GM21390 (cell line): ENCODE results near the gene MUS81.

Experiments
- ATAC-seq: cut with Tn5 transposase; IDR thresholded peaks from one replicate; pipeline ENCODE4 v1.9.1; 2021; ENCODE audit not compliant: unreplicated experiment

The MUS81 gene

DNA sequence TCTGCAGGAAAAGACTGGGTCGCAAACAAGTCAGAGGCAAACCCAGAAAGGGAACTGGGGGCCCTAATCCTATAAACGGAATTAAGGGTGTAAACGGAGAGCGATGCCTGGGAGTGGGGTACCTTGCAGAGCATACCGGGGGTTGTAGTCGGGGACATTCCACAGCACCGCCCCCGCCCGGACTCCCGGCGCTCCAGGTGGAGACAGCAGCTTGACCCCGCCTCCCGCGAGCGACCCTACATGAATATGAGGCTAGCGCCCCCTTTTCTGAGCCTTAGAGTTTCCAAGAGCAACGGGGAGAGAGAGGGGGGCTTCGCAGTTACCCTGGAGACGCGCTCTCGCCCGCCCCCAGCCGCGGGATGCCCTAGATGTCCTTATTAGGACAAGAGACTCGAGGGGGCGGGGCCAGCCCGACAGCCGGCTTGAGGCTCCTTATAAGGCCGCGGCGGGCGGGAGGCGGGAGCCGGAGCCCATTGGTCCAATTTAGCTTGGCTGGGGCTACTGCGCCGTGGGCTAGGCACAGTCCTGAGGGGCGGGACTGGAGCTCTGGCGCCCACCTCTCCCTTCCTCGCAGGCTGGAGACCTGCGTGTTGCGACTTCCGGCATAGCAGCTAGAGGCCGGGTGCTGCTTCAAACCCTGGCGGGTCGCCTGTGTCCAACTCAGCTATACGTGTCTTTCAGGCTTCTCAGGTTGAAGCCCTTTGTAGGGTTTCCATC is 980 bp upstream of the MUS81 start:
- peak; percentile 42 for ATAC-seq

DNA sequence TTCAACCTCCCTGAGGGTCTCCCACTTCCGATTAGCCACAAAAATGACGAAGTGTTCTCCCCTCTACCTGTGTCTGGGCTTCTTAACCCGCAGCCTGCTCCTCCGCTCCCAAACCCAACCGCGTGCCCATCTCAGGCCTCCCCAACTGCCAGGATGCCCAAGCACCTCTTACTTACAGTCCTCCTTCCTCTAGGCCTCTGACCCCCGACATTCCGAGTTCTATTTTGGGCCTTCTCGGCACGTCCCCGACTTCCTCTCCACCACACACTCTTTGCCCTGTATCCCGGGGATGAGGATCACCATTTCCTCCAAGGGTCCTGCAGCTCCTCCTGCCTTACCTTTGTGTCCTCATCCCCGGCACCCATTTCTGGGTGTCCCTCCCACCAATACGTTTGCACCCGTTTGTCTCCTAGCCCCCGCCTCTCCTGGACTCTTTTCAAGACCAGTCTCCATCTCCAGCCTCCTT is 388 bp upstream of the MUS81 start:
- ATAC-seq: no peak

- ATAC-seq: no peak
Measured at GRCh38 chr11:65861165-65861505, 902 bp downstream of the MUS81 start.

DNA sequence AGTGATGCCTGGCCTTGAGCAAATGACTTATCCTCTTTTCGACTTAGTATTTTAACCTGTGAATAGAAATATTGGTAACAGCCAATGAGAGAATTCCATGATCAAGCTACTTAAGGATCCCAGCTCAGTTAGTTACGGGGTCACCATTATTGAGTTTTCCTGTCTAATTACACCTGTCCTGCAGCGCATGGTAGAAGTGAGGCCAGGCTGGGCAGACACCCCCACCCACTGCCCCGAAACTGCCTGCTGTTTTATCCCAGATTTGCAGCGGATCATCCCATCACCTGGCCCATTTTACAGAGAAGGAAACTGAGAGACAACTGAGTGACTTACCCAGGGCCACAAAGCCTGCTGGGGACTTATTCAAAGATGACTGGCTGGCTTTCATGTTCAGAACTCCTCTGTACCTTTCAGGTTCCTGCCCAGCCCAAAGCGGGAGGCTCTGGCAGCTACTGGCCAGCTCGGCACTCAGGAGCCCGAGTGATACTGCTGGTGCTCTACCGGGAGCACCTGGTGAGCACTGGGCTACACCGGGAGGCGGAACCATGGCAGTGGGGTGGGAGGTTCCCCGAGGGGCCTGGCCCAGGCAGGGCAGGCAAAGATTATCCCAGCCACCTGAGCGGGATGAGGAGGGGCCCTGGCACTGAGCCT is 1.4 kb downstream of the MUS81 start:
- ATAC-seq: no peak

GRCh38 chr11:65862191-65862735 is 2.0 kb downstream of the MUS81 start:
- no peak for ATAC-seq

DNA sequence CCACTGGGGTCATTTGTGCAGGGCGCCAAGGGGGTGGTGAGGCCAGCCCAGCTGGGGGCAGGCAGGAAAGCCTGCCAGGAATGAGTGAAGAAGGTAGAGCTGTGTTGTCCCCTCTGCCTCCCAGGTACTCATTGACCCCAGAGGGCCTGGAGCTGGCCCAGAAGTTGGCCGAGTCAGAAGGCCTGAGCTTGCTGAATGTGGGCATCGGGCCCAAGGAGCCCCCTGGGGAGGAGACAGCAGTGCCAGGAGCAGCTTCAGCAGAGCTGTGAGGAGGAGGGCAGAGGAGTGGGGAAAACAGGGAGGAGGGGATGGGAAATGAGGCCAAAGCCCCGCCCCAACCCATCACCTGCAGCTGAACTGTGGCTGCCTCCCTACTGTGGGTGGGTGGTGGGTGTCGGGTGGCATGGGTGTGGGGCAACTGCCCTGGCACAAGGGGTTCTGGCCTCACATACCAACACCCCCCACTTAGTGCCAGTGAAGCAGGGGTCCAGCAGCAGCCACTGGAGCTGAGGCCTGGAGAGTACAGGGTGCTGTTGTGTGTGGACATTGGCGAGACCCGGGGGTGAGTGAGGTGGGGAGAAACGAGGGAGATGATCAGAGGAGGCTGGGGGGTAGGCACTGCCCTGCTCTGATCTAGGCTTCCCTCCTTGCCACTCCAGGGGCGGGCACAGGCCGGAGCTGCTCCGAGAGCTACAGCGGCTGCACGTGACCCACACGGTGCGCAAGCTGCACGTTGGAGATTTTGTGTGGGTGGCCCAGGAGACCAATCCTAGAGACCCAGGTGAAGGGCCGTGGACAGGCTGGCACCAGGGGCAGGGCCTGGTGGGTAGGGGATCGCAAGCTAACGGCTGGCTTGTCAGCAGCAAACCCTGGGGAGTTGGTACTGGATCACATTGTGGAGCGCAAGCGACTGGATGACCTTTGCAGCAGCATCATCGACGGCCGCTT is 3.0 kb downstream of the MUS81 start:
- ATAC-seq: no peak

- ATAC-seq: no peak
Measured at GRCh38 chr11:65863889-65864705, 3.9 kb downstream of the MUS81 start.

GRCh38 chr11:65864706-65865471 is 4.7 kb downstream of the MUS81 start:
- ATAC-seq: no peak

DNA sequence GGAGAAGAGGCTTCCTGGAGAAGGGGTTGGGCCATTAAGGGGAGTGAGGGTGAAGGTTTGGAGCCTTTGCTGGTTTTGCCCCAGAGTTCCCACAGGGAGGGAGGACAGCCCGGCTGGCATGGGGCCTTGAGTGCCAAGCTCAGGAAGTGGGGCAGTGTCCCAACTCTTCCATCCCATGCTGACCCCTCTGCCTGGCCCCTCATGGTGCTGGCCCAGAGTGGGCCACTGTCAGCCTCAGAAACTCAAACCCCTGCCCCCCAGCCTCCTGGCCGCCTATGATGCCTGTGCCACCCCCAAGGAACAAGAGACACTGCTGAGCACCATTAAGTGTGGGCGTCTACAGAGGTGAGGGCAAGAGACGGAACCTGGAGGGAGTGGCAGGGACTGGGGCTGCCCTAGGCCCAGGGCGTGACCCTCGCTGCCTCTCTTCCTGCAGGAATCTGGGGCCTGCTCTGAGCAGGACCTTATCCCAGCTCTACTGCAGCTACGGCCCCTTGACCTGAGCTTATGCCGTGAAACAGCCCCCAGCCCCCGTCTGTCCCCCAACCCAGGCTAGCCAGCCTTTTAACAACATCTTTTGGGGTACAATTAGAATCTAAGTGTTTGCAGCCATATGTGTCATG is 5.4 kb downstream of the MUS81 start:
- ATAC-seq: no peak

DNA sequence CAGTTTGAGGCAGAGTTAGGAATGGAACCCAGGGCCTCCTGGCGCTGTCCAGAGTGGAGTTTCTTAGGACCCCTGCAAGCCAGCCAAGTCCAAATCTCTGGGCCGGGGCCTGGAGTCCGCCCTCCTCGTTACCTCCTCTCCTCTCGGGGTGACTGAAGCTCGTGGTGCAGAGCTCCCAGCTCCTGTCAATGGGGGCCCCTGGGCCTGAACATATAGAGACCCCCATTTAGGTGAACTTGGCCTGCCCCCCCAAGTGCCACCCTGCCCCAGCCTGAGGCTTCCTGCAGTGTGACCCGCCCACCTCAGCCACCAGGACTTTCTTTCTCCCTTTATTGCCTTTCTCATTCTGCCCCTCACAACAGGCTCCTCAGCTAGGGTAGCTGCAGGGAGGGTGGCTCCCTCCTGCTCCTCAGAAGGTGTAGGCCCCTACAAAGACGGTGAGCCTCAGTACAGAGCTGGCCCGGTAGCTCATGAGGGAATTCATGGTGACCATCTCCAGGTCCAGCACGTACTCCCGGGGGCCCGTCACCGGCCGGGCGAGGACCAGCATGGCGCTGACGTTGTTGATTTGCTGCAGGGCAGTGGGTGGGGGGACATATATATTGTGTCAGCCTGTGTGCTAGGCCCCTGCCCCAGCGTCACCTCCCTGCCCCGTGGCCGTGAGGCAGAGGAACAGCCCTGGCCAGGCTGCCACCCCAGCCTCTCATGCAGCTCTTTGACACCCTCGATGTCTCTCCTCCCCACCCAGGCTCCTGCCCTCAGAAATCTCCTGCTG is 6.5 kb downstream of the MUS81 start:
- ATAC-seq: no peak

DNA sequence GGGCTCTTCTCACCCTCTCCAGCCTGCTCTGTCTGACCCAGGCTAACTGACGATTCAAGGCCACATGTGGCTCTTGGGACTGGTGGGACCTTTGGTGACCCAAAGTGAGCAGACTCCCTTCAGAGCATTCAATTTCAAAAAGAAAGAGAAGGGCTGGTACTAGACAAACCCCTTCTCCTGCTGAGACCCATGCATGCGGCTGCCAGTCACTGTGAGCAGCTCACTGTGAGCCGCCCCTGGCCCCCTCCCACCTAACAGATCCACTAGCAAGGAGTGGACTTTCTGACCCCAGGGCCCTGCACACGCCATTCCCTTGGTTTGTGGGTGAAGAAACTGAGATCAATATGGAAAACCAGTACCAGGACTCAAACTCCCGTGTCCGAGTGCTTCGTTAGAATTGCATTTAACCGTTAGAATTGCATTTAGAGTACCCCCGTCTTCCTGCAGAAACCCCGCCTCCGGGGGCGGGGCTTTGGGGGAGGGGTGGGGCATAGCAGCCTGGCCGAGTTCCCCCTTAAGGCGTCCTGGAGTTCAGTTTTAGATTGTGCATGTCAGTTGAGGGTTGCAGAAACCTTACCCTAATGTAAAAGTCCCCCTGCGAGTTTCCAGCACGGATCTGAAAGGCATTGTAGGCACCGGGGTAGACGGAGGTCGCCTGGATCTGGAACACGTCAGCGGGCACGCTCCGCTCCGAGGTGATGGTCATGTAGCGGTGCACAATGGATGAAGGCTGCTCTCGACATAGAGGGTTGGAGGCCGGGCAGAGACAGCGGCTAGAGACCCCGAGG is 7.2 kb downstream of the MUS81 start:
- ATAC-seq: no peak

- ATAC-seq: no peak
Measured at GRCh38 chr11:65868076-65868667, 7.9 kb downstream of the MUS81 start.

GRCh38 chr11:65868907-65869306 is 8.7 kb downstream of the MUS81 start:
- ATAC-seq: no peak

GRCh38 chr11:65869643-65870306 is 9.5 kb downstream of the MUS81 start:
- no peak for ATAC-seq

DNA sequence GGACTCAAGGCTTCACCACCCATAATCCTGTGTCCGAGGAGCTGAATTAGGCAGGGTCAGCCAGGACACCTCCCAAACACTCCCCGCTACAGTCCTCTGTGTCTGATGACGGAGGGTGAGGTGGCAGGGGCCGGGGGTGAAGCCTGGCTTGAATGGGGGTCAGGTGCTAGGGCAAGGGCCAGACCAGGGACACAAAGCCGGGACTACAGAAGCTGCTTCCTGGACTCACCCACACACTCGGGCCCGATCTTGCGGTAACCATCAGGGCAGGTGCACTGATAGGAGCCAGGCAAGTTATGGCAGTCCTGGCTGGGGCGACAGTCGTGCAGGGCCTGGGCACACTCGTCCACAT is 10.1 kb downstream of the MUS81 start:
- no peak for ATAC-seq

DNA sequence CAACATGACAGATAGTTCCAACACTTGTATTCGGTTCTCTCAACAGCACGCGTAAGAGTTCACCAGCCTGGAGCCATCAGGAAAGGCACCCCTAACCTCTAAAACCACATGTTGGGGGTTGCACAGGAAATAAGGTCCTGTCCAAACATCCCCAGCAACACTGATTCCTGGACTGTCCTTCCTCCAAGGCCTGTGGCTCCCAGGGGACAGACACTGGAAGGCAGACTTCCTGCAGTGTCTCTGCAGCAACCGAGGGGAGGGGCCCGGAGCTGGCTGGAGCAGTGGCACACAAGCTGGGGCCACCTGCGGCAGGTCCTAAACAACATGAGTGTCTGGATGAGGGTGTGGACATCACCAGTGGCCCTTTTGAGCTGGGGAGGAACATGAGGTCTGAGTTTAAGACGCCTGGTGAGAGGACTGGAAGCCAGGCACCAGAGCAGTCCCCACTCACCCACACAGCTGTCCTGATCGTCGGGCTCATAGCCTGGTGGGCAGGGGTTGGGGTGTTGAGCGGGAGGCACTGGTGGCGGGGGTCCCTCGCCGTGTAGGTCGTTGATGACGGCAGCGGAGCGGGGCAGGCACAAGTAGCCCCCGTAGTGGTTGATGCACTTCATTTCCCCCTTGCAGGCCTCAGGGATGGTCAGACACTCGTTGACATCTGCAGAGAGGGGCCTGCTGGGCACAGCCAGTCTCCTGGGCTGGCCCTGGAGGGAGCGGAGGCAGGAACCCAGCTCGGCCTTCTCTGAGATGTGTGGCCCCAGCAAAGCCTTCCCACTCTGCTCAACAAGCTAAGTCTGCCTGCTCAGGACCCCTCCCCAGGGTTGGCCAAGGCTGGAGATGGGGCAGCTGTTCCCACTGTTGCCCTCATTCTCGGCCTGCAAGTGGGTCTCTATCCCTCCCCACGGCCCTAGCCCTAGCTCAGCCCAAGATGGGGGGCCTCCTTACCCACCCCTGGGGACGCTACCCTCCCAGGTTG is 10.8 kb downstream of the MUS81 start:
- no peak for ATAC-seq
